PC-3 (cell line): ENCODE measurements around the gene PTDSS2. TPM values are rescaled to one million over a fixed set of nuclear protein-coding genes. Genes with fewer than 3 reads are reported as not detected.

ENCODE experiments used
- ATAC-seq: fragments of 200-7000 bp; cut with Tn5 transposase; 2 replicates; pipeline ENCODE4 v1.9.1; 2020; ENCODE audit warnings: mild to moderate bottlenecking, moderate library complexity
- BruUV-seq: library from RNA; stranded (reverse); fragments of 400-500 nt; replicated peaks from 2 replicates; lab custom pipeline; 2021; lab: Mats Ljungman, UMichigan
- CTCF ChIA-PET: fragments of 300-600 bp; sonication (Branson Sonifier 250); formaldehyde crosslinking; loops from one replicate; lab custom pipeline; 2022; ENCODE audit warnings: antibody characterized with exemption; lab: Charles Lee
- POLR2A ChIA-PET: fragments of 300-600 bp; sonication (Branson Sonifier 250); formaldehyde crosslinking; loops from one replicate; lab custom pipeline; 2022; ENCODE audit warnings: antibody characterized with exemption; ENCODE audit not compliant: unreplicated experiment; lab: Charles Lee
- DNase-seq: peaks from one replicate; pipeline ENCODE4 v3.0.0-alpha.2; 2015
- H2AFZ ChIP-seq: fragments of 300-600 bp; sonication (generic); 2 replicates; pipeline ENCODE4 v1.6.0; 2016; ENCODE audit warnings: antibody characterized with exemption, low read length
- H3F3A ChIP-seq: fragments of 300-600 bp; sonication (generic); one replicate; pipeline ENCODE4 v1.6.0; 2017; ENCODE audit warnings: antibody characterized with exemption, low read length, control low read depth, mild to moderate bottlenecking; ENCODE audit not compliant: unreplicated experiment
- H3K27ac ChIP-seq: fragments of 300-600 bp; sonication (generic); 2 replicates; pipeline ENCODE4 v1.5.1; 2016; ENCODE audit warnings: mild to moderate bottlenecking, low read length
- H3K27me3 ChIP-seq: fragments of 300-600 bp; sonication (generic); 2 replicates; pipeline ENCODE4 v1.6.1; 2016; ENCODE audit warnings: low read length, mixed read lengths
- H3K36me3 ChIP-seq: fragments of 300-600 bp; sonication (generic); 2 replicates; pipeline ENCODE4 v1.6.1; 2016; ENCODE audit warnings: low read depth, mixed run types, low read length, mixed read lengths
- H3K4me1 ChIP-seq: fragments of 300-600 bp; sonication (generic); 2 replicates; pipeline ENCODE4 v1.5.1; 2016; ENCODE audit warnings: low read length; ENCODE audit not compliant: insufficient read depth
- H3K4me2 ChIP-seq: fragments of 300-600 bp; sonication (generic); 2 replicates; pipeline ENCODE4 v1.6.0; 2016; ENCODE audit warnings: low read length
- H3K4me3 ChIP-seq: fragments of 300-600 bp; sonication (generic); 2 replicates; pipeline ENCODE4 v1.5.1; 2016; ENCODE audit warnings: mild to moderate bottlenecking, low read length, mixed read lengths
- H3K79me2 ChIP-seq: fragments of 300-600 bp; sonication (generic); 2 replicates; pipeline ENCODE4 v1.6.1; 2017; ENCODE audit warnings: low read length, mixed read lengths
- H3K9ac ChIP-seq: fragments of 300-600 bp; sonication (generic); 2 replicates; pipeline ENCODE4 v1.6.0; 2016; ENCODE audit warnings: mild to moderate bottlenecking, low read length
- H3K9me2 ChIP-seq: fragments of 300-600 bp; sonication (generic); replicated peaks from 2 replicates; pipeline ENCODE4 v1.6.1; 2016; ENCODE audit warnings: mixed run types, low read length, mixed read lengths
- H3K9me3 ChIP-seq: fragments of 300-600 bp; sonication (generic); 2 replicates; pipeline ENCODE4 v1.6.1; 2016; ENCODE audit warnings: low read length, mixed read lengths
- H4K20me1 ChIP-seq: fragments of 300-600 bp; sonication (generic); 2 replicates; pipeline ENCODE4 v1.6.1; 2016; ENCODE audit warnings: low read length, mixed read lengths
- EZH2 ChIP-seq: fragments of 300-600 bp; sonication (generic); IDR thresholded peaks from one replicate; pipeline ENCODE4 v1.6.1; 2017; ENCODE audit warnings: antibody characterized with exemption, mild to moderate bottlenecking, low read length; ENCODE audit not compliant: unreplicated experiment
- EZH2phosphoT487 ChIP-seq: fragments of 300-600 bp; sonication (generic); IDR thresholded peaks from 2 replicates; pipeline ENCODE4 v1.6.1; 2018; ENCODE audit warnings: mild to moderate bottlenecking, antibody characterized with exemption, low read length, borderline replicate concordance
- intact Hi-C: fragments of 100-400 bp; cut with micrococcal nuclease; formaldehyde crosslinking; loops from 2 replicates; pipeline ENCODE4 v1.9.0; 2023
- total RNA-seq: library from RNA; depleted of rRNA; stranded (reverse); fragments of >200 nt; gene quantifications from 2 replicates; pipeline ENCODE4 v1.2.3, GENCODE V29; 2014
- TF ChIP-seq, protein P1 (sequence below): fragments of 300-600 bp; sonication (generic); conservative IDR thresholded peaks from 2 replicates; pipeline ENCODE4 v1.5.1; 2017; ENCODE audit warnings: antibody characterized with exemption, low read depth, mild to moderate bottlenecking, low read length

PTDSS2 gene
- total RNA-seq, 1 experiment from 2014 or later = 53.0 TPM

DNA sequence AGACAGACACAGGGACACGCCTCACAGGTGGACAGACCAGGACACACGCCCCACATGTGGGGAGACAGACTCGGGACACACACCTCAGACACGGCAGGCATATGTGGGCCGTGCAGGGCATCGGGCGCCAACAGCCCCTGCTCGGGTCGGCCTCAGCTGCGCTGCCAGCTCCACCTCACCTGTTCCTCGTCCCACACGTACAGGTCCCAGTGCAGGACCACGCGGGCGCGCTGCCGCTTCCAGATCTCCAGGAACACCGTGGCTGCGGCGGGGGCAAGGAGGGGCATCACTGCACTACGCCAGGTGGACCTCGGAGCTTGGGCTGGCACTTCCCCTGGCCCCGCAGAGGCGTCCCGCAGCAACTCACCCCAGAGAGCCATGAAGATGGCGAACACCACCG, 20.7 kb upstream of the PTDSS2 start:
- POLR2A ChIA-PET = no interaction called here
- H3K27me3 ChIP-seq = no peaks in the 10 kb centered on the region
- DNase-seq (no peak), ATAC-seq (no peak)
- H3K9me2 ChIP-seq = no peaks in the 10 kb centered on the region
- no peaks in the 10 kb centered on the region for H3K36me3 ChIP-seq
- no peak overlapping the region for H3K27ac ChIP-seq
- BruUV-seq = no TSS peak
- H3K4me1 ChIP-seq = no peaks in the 10 kb centered on the region
- intact Hi-C loops = no loop called here
- H3K79me2 ChIP-seq = no peaks in the 10 kb centered on the region
- no peak overlapping the region for H3K4me2 ChIP-seq
- no peak overlapping the region for H3K9ac ChIP-seq
- CTCF ChIA-PET = no interaction called here
- no peak overlapping the region for H3K4me3 ChIP-seq
- H3F3A ChIP-seq = no peaks in the 10 kb centered on the region
- TF ChIP-seq, protein P1, sequence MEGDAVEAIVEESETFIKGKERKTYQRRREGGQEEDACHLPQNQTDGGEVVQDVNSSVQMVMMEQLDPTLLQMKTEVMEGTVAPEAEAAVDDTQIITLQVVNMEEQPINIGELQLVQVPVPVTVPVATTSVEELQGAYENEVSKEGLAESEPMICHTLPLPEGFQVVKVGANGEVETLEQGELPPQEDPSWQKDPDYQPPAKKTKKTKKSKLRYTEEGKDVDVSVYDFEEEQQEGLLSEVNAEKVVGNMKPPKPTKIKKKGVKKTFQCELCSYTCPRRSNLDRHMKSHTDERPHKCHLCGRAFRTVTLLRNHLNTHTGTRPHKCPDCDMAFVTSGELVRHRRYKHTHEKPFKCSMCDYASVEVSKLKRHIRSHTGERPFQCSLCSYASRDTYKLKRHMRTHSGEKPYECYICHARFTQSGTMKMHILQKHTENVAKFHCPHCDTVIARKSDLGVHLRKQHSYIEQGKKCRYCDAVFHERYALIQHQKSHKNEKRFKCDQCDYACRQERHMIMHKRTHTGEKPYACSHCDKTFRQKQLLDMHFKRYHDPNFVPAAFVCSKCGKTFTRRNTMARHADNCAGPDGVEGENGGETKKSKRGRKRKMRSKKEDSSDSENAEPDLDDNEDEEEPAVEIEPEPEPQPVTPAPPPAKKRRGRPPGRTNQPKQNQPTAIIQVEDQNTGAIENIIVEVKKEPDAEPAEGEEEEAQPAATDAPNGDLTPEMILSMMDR = no peak
- TF ChIP-seq EZH2phosphoT487 = no peak
- no peaks in the 10 kb centered on the region for H4K20me1 ChIP-seq
- H3K9me3 ChIP-seq = no peaks in the 10 kb centered on the region
- no peak overlapping the region for H2AFZ ChIP-seq

DNA sequence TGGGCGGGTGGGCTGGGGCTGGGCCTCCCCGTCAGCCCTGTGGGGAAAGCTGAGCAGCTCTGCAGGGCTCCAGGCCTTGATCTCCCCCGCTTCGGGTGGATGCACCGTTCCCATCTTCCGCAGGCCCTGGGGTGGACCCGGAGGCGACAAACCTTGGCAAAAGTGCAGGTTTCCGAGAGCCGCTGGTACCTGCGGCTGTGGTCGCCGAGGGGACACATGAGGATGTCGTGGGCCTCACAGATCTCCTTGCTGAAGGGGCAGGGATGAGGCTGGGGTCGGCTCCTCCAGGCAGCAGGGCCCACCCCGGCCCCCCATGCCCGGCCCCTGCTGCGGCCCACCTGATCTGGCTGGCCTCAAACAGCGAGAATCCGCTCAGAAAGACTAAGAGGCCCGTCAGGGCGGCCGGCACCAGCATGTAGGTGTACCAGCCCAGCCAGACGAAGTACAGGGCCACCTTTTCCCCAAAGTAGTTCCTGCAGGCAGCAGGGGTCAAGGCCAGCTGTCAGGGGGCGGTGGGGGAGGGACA, 20.1 kb upstream of the PTDSS2 start:
- TF ChIP-seq, protein P1 = no peak
- TF ChIP-seq EZH2phosphoT487 (no peak), EZH2 (no peak)
- no peak overlapping the region for H3K4me2 ChIP-seq
- no peaks in the 10 kb centered on the region for H3K79me2 ChIP-seq
- H3F3A ChIP-seq = no peaks in the 10 kb centered on the region
- no peaks in the 10 kb centered on the region for H3K9me3 ChIP-seq
- H3K36me3 ChIP-seq = no peaks in the 10 kb centered on the region
- DNase-seq (no peak), ATAC-seq (no peak)
- ChIA-PET POLR2A (no interaction called here), CTCF (no interaction called here)
- no peak overlapping the region for H3K9ac ChIP-seq
- no peaks in the 10 kb centered on the region for H3K9me2 ChIP-seq
- no peak overlapping the region for H2AFZ ChIP-seq
- H3K27me3 ChIP-seq = no peaks in the 10 kb centered on the region
- no peak overlapping the region for H3K4me3 ChIP-seq
- intact Hi-C loops = no loop called here
- no peak overlapping the region for H3K27ac ChIP-seq
- no peaks in the 10 kb centered on the region for H4K20me1 ChIP-seq
- H3K4me1 ChIP-seq = no peaks in the 10 kb centered on the region
- BruUV-seq = no TSS peak

DNA sequence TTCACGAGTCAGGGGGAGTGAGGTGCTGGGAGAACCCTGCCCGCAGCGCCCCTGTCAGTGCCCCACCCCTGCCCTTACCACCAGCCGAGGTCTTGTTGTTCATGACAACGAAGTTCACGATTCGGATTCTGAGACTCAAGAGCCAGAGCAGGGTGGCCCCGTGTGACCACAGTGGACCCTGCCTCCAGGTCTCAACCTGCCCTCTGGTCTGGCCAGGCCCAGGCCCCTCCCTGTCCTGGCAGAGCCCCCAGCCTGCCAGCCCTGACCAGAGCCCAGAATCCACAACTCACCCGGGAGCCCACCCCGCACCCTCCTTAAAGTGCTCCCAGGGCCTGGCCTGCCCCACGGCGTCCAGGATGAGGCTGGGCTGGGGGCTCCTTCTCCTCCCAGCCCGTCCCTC, 18.2 kb upstream of the PTDSS2 start:
- Histone ChIP-seq H3K9ac (no peak overlapping the region), H3K9me2 (no peaks in the 10 kb centered on the region), H3K4me3 (no peak overlapping the region), H3K4me1 (no peaks in the 10 kb centered on the region), H3F3A (no peaks in the 10 kb centered on the region), H3K27me3 (no peaks in the 10 kb centered on the region), H3K79me2 (no peaks in the 10 kb centered on the region), H3K36me3 (no peaks in the 10 kb centered on the region), H3K4me2 (no peak overlapping the region), H3K27ac (no peak overlapping the region), H2AFZ (no peak overlapping the region), H3K9me3 (no peaks in the 10 kb centered on the region), H4K20me1 (no peaks in the 10 kb centered on the region)
- TF ChIP-seq EZH2phosphoT487 (no peak), EZH2 (no peak)
- TF ChIP-seq, protein P1 = no peak
- no TSS peak for BruUV-seq
- ChIA-PET POLR2A (no interaction called here), CTCF (no interaction called here)
- DNase-seq = no peak
- intact Hi-C loops = no loop called here
- ATAC-seq = no peak
